CD4-positive, alpha-beta T cell treated with Interleukin-4 for 4 hours (primary cell): ENCODE measurements around the gene TMEM182.

Experiments used
- DNase-seq: peaks from one replicate; pipeline ENCODE4 v3.0.0-alpha.2; 2020

TMEM182 gene

GRCh38 chr2:102801858-102802699, 40.2 kb downstream of the TMEM182 start:
- DNase-seq = no peak

DNA sequence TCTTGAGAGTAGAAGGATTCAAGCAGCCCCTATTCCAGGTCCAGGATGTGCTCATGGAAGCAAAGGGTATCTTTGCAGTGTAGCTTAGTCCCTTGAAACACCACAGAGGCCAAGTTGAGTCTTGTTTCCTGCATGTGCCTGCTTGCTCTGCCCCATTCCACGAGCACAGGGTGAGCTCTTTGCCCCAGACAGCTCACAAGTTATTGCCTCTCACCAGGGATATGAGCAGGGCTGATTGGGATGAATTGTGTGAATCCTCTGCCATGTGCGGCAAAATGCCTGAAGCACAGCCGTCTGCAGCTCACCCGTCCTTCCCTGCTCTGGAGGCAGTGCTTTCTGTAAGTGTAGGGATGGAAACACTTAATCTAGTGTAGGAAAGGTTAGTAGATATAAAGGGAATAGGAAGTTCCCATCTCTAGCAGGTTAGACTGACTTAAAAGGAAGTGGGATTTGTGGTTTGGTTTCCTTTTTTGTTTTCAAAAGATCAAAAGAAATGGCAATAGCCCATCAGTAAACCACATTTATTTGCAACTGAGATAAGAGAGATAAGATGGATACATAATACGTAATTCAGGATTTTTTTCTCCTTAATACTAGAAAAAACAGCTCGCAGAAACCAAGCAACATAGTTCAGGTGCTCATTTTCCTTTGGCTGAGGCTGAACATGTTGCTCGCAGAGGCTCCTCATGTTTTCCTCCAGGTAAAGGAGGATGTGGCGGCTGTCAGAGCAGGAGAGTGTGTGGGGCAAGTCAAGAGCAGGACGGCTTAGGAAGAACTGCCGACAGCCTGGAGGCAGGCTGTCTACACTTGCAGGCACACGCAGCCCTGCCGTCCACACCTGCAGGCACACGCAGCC, 41.4 kb downstream of the TMEM182 start:
- DNase-seq = no peak

DNA sequence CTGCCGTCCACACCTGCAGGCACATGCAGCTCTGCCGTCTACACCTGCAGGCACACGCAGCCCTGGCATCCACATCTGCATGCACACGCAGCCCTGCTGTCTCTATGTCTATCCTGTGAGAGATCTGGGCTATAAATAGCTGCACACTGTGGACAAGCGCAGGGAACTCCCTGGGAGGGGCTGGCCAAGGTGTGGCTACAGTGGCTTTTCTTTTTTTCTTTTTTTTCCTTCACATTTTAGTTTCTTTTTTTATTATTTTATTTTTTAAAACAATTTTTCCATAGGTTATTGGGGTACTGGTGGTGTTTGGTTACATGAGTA, 42.0 kb downstream of the TMEM182 start:
- DNase-seq = no peak

GRCh38 chr2:102806250-102806837, 44.5 kb downstream of the TMEM182 start:
- peak; percentile 45 for DNase-seq

DNA sequence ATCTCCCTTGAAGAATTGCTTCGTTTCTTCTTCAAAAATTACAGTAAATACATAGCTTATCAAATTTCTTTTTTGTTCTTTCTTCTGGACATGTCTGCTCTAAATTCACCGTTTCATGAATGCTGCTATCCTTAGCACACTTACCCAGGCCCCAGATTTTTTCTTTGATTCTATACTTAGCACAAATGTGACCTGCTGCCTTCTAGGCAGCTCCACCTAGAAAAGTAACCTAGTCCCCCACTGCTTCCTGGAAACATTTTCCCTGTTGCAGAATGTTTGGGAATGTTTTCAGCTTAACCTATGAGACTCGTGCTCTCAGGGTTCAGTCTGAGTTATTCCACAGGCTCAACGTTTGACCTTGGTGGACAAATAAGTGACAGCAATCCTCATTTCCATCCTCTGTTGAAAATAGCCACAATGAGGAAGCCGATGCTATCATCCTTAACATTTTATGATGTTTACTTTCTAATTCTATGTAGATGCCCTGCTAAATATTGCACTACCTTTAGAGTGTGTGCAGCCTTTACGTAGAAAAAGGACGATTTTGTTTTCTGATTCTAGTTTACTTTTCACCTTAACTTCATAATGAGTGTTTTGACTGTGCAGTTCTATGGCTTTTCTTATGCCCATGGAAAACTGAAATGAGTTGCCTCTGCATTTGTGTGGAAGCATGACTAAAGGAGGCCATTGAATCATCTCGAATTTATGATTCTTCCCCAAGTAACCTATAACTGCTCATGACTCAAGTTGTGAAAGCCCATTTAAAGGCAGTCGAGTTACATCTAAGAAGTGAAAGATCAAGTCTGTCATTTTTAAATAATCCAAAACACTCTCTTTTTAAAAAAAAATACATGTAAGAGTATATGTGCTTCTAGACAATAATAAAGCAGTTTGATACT, 47.7 kb downstream of the TMEM182 start:
- no peak for DNase-seq

GRCh38 chr2:102815285-102815684, 53.5 kb downstream of the TMEM182 start:
- DNase-seq = no peak

GRCh38 chr2:102826904-102827303, 65.1 kb downstream of the TMEM182 start:
- no peak for DNase-seq

DNA sequence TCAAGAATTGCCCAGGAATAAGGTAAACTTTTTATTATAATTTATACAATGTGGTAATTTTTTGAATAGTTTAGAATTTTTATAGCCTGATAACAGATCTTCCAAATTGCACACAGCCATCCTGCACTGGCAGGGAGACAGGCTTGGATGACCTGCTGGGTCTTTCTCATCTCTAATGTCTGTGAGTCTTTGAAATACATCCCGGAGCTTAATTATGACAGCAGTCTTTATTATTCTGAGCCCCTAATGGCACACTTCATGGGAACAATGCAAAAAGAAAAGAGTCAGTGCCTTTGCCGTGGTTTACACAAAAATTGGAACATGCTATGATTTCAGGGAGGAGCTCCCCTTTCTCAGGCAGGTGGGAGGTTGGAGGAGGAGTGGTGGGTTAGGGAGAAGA, 71.0 kb downstream of the TMEM182 start:
- DNase-seq = no peak

- DNase-seq = no peak
Measured at GRCh38 chr2:102834523-102835273, 72.9 kb downstream of the TMEM182 start.

- DNase-seq = no peak
Measured at GRCh38 chr2:102837626-102838198, 75.9 kb downstream of the TMEM182 start.

GRCh38 chr2:102839668-102840388, 78.0 kb downstream of the TMEM182 start:
- peak; percentile 39 for DNase-seq

GRCh38 chr2:102841107-102841840, 79.4 kb downstream of the TMEM182 start:
- peak; percentile 5 for DNase-seq

DNA sequence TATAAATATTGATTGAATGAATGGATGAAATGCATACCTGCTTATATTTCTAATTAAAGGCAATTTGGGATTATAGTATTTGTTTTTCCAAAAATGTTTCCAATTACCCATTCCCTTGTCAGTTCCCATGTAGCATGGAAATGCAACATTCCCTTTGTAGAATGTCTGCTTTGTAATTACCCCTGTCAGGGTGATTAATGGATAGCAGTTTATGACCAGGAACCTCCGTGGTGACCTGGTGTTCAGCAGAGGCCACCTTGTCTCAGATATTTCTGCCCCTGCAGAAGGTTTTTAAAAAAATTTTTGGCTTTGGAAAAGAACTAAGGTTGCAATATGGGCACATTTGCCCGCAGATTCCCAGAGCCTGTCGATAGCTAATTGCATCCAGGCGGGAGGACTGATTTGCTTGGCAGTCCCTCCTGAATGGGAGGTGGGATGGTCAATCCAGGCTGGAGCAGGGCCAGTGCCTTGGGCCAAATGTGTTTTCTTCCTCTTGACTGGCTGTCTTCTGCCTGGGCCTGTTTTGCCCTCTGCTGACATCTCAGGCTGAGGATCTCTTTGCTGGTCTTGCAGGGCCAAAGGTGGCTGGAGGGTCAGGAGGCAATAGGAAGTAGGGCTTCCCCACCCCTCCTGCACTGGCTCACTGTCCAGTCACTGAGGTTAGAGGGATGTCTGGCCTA, 82.1 kb downstream of the TMEM182 start:
- DNase-seq = no peak

DNA sequence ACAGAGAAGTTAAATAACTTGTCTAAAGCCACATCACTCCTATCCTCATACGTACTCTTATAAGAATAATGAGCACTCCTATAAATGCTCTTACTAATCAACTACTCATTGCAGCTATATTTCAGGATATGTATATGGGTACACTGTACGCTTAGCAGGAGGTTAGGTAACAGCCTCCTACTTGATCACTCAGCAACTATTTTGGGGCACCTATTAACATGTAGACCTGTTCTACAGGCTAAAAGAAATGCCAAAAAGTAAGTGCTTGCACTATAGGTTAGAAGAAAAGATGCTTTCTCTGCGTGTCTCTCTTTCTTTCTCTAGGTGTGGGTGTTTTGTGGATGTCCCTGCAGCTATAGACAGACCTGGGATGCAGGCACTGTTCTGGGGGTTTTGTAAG, 83.1 kb downstream of the TMEM182 start:
- no peak for DNase-seq

DNA sequence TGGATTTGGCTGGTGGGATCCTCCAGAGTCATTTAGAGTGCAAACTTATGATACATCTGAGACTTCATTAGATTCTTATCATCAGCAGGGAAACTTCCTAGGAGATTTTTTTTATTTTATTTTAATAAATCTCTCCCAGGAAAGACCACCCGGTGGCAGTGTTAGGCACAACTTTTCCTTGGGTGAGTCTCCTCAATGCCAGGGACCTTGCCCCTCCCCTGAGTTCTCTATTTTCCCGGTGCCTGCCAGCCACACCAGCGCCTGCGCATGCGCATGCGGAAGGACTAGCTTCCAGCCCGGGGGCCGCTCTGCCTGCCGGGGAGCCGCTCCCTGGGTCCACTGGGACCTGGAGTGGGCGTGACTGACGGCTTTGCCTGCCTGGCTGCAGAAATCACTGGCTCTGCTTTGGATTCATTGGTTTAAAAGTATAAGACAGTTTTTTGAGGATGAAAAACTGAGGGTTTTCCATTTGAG, 86.6 kb downstream of the TMEM182 start:
- no peak for DNase-seq

DNA sequence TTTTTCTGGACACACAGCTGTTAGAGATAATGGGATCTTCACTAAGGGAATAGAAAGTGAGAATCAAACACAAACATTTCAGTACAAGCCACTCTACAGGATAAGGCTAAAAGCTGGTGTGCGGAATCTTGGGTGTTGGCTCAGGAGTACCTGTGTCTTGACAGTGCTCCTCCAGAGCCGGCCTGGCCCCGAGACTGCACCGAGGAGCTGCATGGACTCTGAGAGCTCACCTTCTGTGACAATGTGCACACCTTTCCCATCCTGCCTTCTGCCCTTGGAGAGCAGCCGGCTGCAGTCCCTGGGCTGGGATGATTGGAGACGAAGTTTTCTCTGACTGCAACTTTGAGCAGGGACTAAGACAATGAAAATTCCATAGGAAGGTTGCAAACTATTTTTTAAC, 89.1 kb downstream of the TMEM182 start:
- no peak for DNase-seq

DNA sequence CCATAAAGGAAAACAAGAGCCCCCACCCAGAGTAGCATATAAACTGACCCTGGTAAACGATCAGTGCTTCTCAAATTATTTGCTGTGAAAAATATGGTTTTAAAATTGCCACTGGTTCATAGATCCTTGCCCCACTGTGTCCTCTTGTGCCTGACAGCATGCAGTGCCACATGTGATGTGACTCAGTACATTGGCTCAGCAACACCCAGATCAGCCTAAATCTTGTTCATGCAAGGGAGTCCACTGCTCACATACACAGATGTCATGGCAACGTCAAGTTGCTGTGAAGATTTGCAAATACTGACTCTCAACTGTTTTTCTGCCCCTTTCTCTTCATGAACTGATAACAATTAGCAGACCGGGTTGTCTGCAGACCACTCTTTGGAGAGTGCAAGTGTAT, 91.0 kb downstream of the TMEM182 start:
- DNase-seq = no peak
